GM23338 (cell line): Measurements from ENCODE around the gene RABGAP1L. TPM values are rescaled to one million over a fixed set of nuclear protein-coding genes. Genes with fewer than 3 reads are reported as not detected.

Experiments
- ATAC-seq: fragments of 200-7000 bp; cut with Tn5 transposase; 3 replicates; pipeline ENCODE4 v1.9.1; 2020
- DNase-seq: peaks from one replicate; pipeline ENCODE4 v3.0.0-alpha.2; 2015; ENCODE audit warnings: low spot score
- H2AFZ ChIP-seq: fragments of 200-600 bp; sonication (generic); 2 replicates; pipeline ENCODE4 v1.8.0; 2016; ENCODE audit warnings: antibody characterized with exemption, mild to moderate bottlenecking, moderate library complexity
- H3F3A ChIP-seq: fragments of 200-600 bp; sonication (generic); replicated peaks from 2 replicates; pipeline ENCODE4 v1.8.0; 2017; ENCODE audit warnings: antibody characterized with exemption, mixed run types, low read depth
- H3K27ac ChIP-seq: fragments of 200-600 bp; sonication (generic); 2 replicates; pipeline ENCODE4 v1.6.1; 2016; ENCODE audit warnings: low read depth
- H3K27me3 ChIP-seq: fragments of 200-600 bp; sonication (generic); 2 replicates; pipeline ENCODE4 v1.8.0; 2016; ENCODE audit warnings: mild to moderate bottlenecking, mixed run types, moderate library complexity; ENCODE audit not compliant: insufficient read depth
- H3K36me3 ChIP-seq: fragments of 200-600 bp; sonication (generic); 2 replicates; pipeline ENCODE4 v1.8.0; 2016; ENCODE audit warnings: mild to moderate bottlenecking; ENCODE audit not compliant: insufficient read depth
- H3K4me1 ChIP-seq: fragments of 200-600 bp; sonication (generic); 2 replicates; pipeline ENCODE4 v1.8.0; 2016; ENCODE audit warnings: mild to moderate bottlenecking, moderate library complexity; ENCODE audit not compliant: insufficient read depth
- H3K4me2 ChIP-seq: fragments of 200-600 bp; sonication (generic); 2 replicates; pipeline ENCODE4 v1.7.1; 2017; ENCODE audit warnings: mixed run types
- H3K4me3 ChIP-seq: fragments of 200-600 bp; sonication (generic); 2 replicates; pipeline ENCODE4 v1.6.1; 2016; ENCODE audit warnings: mixed run types
- H3K79me2 ChIP-seq: fragments of 200-600 bp; sonication (generic); replicated peaks from 2 replicates; pipeline ENCODE4 v1.8.0; 2017; ENCODE audit warnings: mild to moderate bottlenecking; ENCODE audit not compliant: insufficient read depth
- H3K9me2 ChIP-seq: fragments of 200-600 bp; sonication (generic); 2 replicates; pipeline ENCODE4 v1.8.0; 2017; ENCODE audit not compliant: insufficient read depth
- H4K20me1 ChIP-seq: fragments of 200-600 bp; sonication (generic); replicated peaks from 2 replicates; pipeline ENCODE4 v1.8.0; 2017; ENCODE audit warnings: mild to moderate bottlenecking; ENCODE audit not compliant: insufficient read depth
- H3K27ac Mint-ChIP-seq: 2 replicates; pipeline ENCODE4 v1.8.0; 2020; ENCODE audit warnings: inconsistent platforms, mild to moderate bottlenecking, moderate library complexity, mixed read lengths
- H3K27me3 Mint-ChIP-seq: 3 replicates; pipeline ENCODE4 v1.8.0; 2022; ENCODE audit warnings: low read depth, mild to moderate bottlenecking, moderate library complexity, mixed read lengths, inconsistent platforms; ENCODE audit not compliant: insufficient read depth, poor library complexity
- H3K36me3 Mint-ChIP-seq: 3 replicates; pipeline ENCODE4 v1.8.0; 2021; ENCODE audit warnings: low read depth, mild to moderate bottlenecking, inconsistent platforms, moderate library complexity, mixed read lengths
- H3K4me1 Mint-ChIP-seq: 3 replicates; pipeline ENCODE4 v1.8.0; 2020; ENCODE audit warnings: mild to moderate bottlenecking, inconsistent platforms, mixed read lengths
- H3K4me3 Mint-ChIP-seq: 3 replicates; pipeline ENCODE4 v1.8.0; 2021; ENCODE audit warnings: moderate library complexity, mild to moderate bottlenecking, inconsistent platforms, mixed read lengths
- H3K9me3 Mint-ChIP-seq: 3 replicates; pipeline ENCODE4 v1.8.0; 2020; ENCODE audit warnings: moderate library complexity, mild to moderate bottlenecking, inconsistent platforms, mixed read lengths
- CREB1 ChIP-seq: fragments of 250-450 bp; sonication (Bioruptor Pico); IDR thresholded peaks from 2 replicates; pipeline ENCODE4 v1.5.0; 2020; ENCODE audit warnings: low read depth, mild to moderate bottlenecking, moderate library complexity
- EZH2 ChIP-seq: fragments of 200-600 bp; sonication (generic); IDR thresholded peaks from one replicate; pipeline ENCODE4 v1.8.0; 2017; ENCODE audit warnings: antibody characterized with exemption, mild to moderate bottlenecking, low read depth; ENCODE audit not compliant: unreplicated experiment
- EZH2phosphoT487 ChIP-seq: fragments of 200-600 bp; sonication (generic); IDR thresholded peaks from one replicate; pipeline ENCODE4 v1.8.1; 2018; ENCODE audit warnings: antibody characterized with exemption; ENCODE audit not compliant: unreplicated experiment
- JUNB ChIP-seq: IDR thresholded peaks from one replicate; pipeline ENCODE4 v1.6.1; 2016; ENCODE audit warnings: antibody characterized with exemption; ENCODE audit not compliant: unreplicated experiment
- NANOG ChIP-seq: IDR thresholded peaks from 2 replicates; pipeline ENCODE4 v1.6.1; 2016; ENCODE audit warnings: antibody characterized with exemption, borderline replicate concordance
- POLR2AphosphoS5 ChIP-seq: IDR thresholded peaks from 2 replicates; pipeline ENCODE4 v1.6.1; 2016; ENCODE audit warnings: antibody characterized with exemption, low read depth
- STAT1 ChIP-seq: IDR thresholded peaks from one replicate; pipeline ENCODE4 v1.6.1; 2016; ENCODE audit warnings: antibody characterized with exemption; ENCODE audit not compliant: unreplicated experiment
- ZNF114 ChIP-seq: fragments of 250-450 bp; sonication (Bioruptor Pico); IDR thresholded peaks from 2 replicates; pipeline ENCODE4 v1.5.0; 2020; ENCODE audit warnings: mild to moderate bottlenecking, moderate library complexity
- ZNF331 ChIP-seq: fragments of 250-450 bp; sonication (Bioruptor Pico); IDR thresholded peaks from 2 replicates; pipeline ENCODE4 v1.5.0; 2020; ENCODE audit warnings: low read depth, mild to moderate bottlenecking, moderate library complexity
- polyA plus RNA-seq: library from polyadenylated mRNA; unstranded; fragments of >200 nt; fragmentation: Nextera tagmentation; extraction: Ambion mirVana; gene quantifications from 2 replicates; pipeline ENCODE4 v1.2.1, GENCODE V29; 2016
- total RNA-seq: library from RNA; depleted of rRNA; stranded (reverse); fragments of >200 nt; shearing (Covaris generic); gene quantifications from 2 replicates; pipeline ENCODE4 v1.2.3, GENCODE V29; 2014
- TF ChIP-seq, protein P1 (sequence below), 2 experiments: fragments of 200-600 bp in 1 of 2; sonication (generic) in 1 of 2; conservative IDR thresholded peaks; 2 replicates each; pipeline versions ENCODE4 v1.5.1 to v1.6.1; 2016 to 2017; ENCODE audit warnings: antibody characterized with exemption in 2 of 2, low read depth in 2 of 2, mild to moderate bottlenecking in 2 of 2, moderate library complexity in 1 of 2
- TF ChIP-seq, protein P2 (sequence below): IDR thresholded peaks from one replicate; pipeline ENCODE4 v1.6.1; 2018; ENCODE audit warnings: antibody characterized with exemption; ENCODE audit not compliant: unreplicated experiment
- TF ChIP-seq, protein P3 (sequence below): IDR thresholded peaks from 2 replicates; pipeline ENCODE4 v1.6.1; 2016; ENCODE audit warnings: antibody characterized with exemption
- TF ChIP-seq, protein P4 (sequence below): fragments of 250-450 bp; sonication (Bioruptor Pico); IDR thresholded peaks from 2 replicates; pipeline ENCODE4 v1.5.0; 2020; ENCODE audit warnings: mild to moderate bottlenecking, moderate library complexity

RABGAP1L gene
- total and polyA plus RNA-seq, 2 experiments from 2014 or later: 83.2 to 136 TPM

DNA sequence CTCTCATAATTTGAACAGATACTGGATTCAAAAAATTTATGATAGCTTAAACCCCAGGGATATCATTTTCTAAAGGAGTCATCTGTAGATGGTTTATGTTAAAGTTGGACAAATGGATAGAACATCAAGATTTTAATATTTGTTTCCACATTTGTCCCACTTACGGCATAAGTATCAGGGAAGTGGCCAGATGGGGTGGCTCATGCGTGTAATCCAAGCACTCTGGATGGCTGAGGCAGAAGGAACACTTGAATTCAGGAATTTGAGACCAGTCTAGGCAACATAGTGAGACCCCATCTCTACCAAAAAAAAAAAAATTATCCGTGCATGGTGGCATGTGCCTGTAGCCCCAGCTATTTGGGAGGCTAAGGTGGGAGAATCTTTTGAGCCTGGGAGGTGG lies 517.5 kb downstream of the RABGAP1L start:
- H3K9me3 Mint-ChIP-seq: no peaks in the 10 kb centered on the region; the same call in 2 of the 3 replicates
- H3K4me3 Mint-ChIP-seq: no peak overlapping the region
- H3K36me3 ChIP-seq: no peaks in the 10 kb centered on the region
- H3K4me3 ChIP-seq: no peak overlapping the region
- H2AFZ ChIP-seq: no peak overlapping the region
- TF ChIP-seq JUNB: no peak
- TF ChIP-seq EZH2phosphoT487: no peak
- no peak for TF ChIP-seq ZNF331 (CRISPR knock-in tag)
- TF ChIP-seq CREB1 (CRISPR knock-in tag): no peak
- TF ChIP-seq POLR2AphosphoS5: no peak
- TF ChIP-seq, protein P1, sequence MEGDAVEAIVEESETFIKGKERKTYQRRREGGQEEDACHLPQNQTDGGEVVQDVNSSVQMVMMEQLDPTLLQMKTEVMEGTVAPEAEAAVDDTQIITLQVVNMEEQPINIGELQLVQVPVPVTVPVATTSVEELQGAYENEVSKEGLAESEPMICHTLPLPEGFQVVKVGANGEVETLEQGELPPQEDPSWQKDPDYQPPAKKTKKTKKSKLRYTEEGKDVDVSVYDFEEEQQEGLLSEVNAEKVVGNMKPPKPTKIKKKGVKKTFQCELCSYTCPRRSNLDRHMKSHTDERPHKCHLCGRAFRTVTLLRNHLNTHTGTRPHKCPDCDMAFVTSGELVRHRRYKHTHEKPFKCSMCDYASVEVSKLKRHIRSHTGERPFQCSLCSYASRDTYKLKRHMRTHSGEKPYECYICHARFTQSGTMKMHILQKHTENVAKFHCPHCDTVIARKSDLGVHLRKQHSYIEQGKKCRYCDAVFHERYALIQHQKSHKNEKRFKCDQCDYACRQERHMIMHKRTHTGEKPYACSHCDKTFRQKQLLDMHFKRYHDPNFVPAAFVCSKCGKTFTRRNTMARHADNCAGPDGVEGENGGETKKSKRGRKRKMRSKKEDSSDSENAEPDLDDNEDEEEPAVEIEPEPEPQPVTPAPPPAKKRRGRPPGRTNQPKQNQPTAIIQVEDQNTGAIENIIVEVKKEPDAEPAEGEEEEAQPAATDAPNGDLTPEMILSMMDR (conservative IDR thresholded peaks at IDR 0.05; ENCODE audit: low read depth in 2 of 2): no peak
- TF ChIP-seq, protein P2, sequence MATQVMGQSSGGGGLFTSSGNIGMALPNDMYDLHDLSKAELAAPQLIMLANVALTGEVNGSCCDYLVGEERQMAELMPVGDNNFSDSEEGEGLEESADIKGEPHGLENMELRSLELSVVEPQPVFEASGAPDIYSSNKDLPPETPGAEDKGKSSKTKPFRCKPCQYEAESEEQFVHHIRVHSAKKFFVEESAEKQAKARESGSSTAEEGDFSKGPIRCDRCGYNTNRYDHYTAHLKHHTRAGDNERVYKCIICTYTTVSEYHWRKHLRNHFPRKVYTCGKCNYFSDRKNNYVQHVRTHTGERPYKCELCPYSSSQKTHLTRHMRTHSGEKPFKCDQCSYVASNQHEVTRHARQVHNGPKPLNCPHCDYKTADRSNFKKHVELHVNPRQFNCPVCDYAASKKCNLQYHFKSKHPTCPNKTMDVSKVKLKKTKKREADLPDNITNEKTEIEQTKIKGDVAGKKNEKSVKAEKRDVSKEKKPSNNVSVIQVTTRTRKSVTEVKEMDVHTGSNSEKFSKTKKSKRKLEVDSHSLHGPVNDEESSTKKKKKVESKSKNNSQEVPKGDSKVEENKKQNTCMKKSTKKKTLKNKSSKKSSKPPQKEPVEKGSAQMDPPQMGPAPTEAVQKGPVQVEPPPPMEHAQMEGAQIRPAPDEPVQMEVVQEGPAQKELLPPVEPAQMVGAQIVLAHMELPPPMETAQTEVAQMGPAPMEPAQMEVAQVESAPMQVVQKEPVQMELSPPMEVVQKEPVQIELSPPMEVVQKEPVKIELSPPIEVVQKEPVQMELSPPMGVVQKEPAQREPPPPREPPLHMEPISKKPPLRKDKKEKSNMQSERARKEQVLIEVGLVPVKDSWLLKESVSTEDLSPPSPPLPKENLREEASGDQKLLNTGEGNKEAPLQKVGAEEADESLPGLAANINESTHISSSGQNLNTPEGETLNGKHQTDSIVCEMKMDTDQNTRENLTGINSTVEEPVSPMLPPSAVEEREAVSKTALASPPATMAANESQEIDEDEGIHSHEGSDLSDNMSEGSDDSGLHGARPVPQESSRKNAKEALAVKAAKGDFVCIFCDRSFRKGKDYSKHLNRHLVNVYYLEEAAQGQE: no peak
- TF ChIP-seq, protein P3, sequence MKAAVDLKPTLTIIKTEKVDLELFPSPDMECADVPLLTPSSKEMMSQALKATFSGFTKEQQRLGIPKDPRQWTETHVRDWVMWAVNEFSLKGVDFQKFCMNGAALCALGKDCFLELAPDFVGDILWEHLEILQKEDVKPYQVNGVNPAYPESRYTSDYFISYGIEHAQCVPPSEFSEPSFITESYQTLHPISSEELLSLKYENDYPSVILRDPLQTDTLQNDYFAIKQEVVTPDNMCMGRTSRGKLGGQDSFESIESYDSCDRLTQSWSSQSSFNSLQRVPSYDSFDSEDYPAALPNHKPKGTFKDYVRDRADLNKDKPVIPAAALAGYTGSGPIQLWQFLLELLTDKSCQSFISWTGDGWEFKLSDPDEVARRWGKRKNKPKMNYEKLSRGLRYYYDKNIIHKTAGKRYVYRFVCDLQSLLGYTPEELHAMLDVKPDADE: no peak
- TF ChIP-seq, protein P4, sequence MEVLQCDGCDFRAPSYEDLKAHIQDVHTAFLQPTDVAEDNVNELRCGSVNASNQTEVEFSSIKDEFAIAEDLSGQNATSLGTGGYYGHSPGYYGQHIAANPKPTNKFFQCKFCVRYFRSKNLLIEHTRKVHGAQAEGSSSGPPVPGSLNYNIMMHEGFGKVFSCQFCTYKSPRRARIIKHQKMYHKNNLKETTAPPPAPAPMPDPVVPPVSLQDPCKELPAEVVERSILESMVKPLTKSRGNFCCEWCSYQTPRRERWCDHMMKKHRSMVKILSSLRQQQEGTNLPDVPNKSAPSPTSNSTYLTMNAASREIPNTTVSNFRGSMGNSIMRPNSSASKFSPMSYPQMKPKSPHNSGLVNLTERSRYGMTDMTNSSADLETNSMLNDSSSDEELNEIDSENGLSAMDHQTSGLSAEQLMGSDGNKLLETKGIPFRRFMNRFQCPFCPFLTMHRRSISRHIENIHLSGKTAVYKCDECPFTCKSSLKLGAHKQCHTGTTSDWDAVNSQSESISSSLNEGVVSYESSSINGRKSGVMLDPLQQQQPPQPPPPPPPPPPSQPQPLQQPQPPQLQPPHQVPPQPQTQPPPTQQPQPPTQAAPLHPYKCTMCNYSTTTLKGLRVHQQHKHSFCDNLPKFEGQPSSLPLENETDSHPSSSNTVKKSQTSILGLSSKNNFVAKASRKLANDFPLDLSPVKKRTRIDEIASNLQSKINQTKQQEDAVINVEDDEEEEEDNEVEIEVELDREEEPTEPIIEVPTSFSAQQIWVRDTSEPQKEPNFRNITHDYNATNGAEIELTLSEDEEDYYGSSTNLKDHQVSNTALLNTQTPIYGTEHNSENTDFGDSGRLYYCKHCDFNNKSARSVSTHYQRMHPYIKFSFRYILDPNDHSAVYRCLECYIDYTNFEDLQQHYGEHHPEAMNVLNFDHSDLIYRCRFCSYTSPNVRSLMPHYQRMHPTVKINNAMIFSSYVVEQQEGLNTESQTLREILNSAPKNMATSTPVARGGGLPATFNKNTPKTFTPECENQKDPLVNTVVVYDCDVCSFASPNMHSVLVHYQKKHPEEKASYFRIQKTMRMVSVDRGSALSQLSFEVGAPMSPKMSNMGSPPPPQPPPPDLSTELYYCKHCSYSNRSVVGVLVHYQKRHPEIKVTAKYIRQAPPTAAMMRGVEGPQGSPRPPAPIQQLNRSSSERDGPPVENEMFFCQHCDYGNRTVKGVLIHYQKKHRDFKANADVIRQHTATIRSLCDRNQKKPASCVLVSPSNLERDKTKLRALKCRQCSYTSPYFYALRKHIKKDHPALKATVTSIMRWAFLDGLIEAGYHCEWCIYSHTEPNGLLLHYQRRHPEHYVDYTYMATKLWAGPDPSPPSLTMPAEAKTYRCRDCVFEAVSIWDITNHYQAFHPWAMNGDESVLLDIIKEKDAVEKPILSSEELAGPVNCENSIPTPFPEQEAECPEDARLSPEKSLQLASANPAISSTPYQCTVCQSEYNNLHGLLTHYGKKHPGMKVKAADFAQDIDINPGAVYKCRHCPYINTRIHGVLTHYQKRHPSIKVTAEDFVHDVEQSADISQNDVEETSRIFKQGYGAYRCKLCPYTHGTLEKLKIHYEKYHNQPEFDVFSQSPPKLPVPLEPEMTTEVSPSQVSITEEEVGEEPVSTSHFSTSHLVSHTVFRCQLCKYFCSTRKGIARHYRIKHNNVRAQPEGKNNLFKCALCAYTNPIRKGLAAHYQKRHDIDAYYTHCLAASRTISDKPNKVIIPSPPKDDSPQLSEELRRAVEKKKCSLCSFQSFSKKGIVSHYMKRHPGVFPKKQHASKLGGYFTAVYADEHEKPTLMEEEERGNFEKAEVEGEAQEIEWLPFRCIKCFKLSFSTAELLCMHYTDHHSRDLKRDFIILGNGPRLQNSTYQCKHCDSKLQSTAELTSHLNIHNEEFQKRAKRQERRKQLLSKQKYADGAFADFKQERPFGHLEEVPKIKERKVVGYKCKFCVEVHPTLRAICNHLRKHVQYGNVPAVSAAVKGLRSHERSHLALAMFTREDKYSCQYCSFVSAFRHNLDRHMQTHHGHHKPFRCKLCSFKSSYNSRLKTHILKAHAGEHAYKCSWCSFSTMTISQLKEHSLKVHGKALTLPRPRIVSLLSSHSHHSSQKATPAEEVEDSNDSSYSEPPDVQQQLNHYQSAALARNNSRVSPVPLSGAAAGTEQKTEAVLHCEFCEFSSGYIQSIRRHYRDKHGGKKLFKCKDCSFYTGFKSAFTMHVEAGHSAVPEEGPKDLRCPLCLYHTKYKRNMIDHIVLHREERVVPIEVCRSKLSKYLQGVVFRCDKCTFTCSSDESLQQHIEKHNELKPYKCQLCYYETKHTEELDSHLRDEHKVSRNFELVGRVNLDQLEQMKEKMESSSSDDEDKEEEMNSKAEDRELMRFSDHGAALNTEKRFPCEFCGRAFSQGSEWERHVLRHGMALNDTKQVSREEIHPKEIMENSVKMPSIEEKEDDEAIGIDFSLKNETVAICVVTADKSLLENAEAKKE: no peak
- no peak for TF ChIP-seq ZNF114
- TF ChIP-seq EZH2: no peak
- no peak for TF ChIP-seq STAT1
- TF ChIP-seq NANOG: no peak
- no peaks in the 10 kb centered on the region for H3F3A ChIP-seq
- no peak overlapping the region for H3K27ac Mint-ChIP-seq
- no peak for DNase-seq
- no peak overlapping the region for H3K27ac ChIP-seq
- peaks cover 7% of the 10 kb centered on the region for H3K27me3 Mint-ChIP-seq
- H3K79me2 ChIP-seq: no peaks in the 10 kb centered on the region
- H3K27me3 ChIP-seq: no peaks in the 10 kb centered on the region
- no peak for ATAC-seq
- no peak overlapping the region for H3K4me2 ChIP-seq
- no peaks in the 10 kb centered on the region for H3K9me2 ChIP-seq
- peaks cover 8% of the 10 kb centered on the region; the same call in 1 of the 3 replicates for H3K4me1 Mint-ChIP-seq
- no peaks in the 10 kb centered on the region for H3K4me1 ChIP-seq
- H3K36me3 Mint-ChIP-seq: no peaks in the 10 kb centered on the region
- no peaks in the 10 kb centered on the region for H4K20me1 ChIP-seq
